GM12878 (cell line): ENCODE results near the gene NPNT. TPM values are rescaled to one million over a fixed set of nuclear protein-coding genes. Genes with fewer than 3 reads are reported as not detected.

Source experiments
- ATAC-seq: fragments of 200-7000 bp; cut with Tn5 transposase; 3 replicates; pipeline ENCODE4 v1.9.1; 2020; ENCODE audit warnings: mild to moderate bottlenecking, moderate library complexity
- BruUV-seq: library from RNA; stranded (reverse); fragments of 400-500 nt; replicated peaks from 2 replicates; lab custom pipeline; 2021; lab: Mats Ljungman, UMichigan
- CTCF ChIA-PET: fragments of 300-600 bp; sonication (Branson Sonifier 250); formaldehyde crosslinking; extraction: SDS; loops from one replicate; lab custom pipeline; 2021; ENCODE audit warnings: inconsistent platforms; lab: Yijun Ruan, JAX
- POLR2A ChIA-PET: fragments of 350-600 bp; formaldehyde crosslinking; extraction: SDS; loops from one replicate; lab custom pipeline; 2021; ENCODE audit warnings: inconsistent platforms; lab: Charles Lee
- RAD21 ChIA-PET: fragments of 300-600 bp; sonication (Branson Sonifier 250); formaldehyde crosslinking; loops from one replicate; lab custom pipeline; 2023; ENCODE audit warnings: antibody characterized with exemption; ENCODE audit not compliant: unreplicated experiment; lab: Charles Lee
- SMC1A ChIA-PET: fragments of 300-600 bp; sonication (Branson Sonifier 250); formaldehyde crosslinking; loops from one replicate; lab custom pipeline; 2023; ENCODE audit not compliant: unreplicated experiment, uncharacterized antibody; lab: Charles Lee
- DNase-seq: peaks from one replicate; pipeline ENCODE4 v3.0.0-alpha.2; 2011; ENCODE audit warnings: low read depth, low spot score
- FAIRE-seq: peaks from 3 replicates; lab custom pipeline; 2011; peaks lifted over from hg19 to GRCh38; lab: Jason Lieb, UNC
- H2AFZ ChIP-seq: 2 replicates; pipeline ENCODE4 v1.6.0; 2011; ENCODE audit warnings: low read depth, low read length, control low read depth; ENCODE audit not compliant: control insufficient read depth
- H3K27ac ChIP-seq: 2 replicates; pipeline ENCODE4 v1.5.1; 2011; ENCODE audit warnings: control low read depth; ENCODE audit not compliant: control insufficient read depth, insufficient read depth
- H3K27me3 ChIP-seq, 2 experiments: replicated peaks in 1 of 2; 2 replicates each; pipeline versions ENCODE4 v1.6.0 to v1.6.1; 2011; ENCODE audit warnings: low read length in 1 of 2; ENCODE audit not compliant: control insufficient read depth in 2 of 2, insufficient read depth in 2 of 2
- H3K36me3 ChIP-seq, 2 experiments: 2 replicates each; pipeline ENCODE4 v1.5.1; 2011; ENCODE audit warnings: low read length in 1 of 2; ENCODE audit not compliant: control insufficient read depth in 2 of 2, insufficient read depth in 2 of 2
- H3K4me1 ChIP-seq: 2 replicates; pipeline ENCODE4 v1.6.1; 2011; ENCODE audit warnings: mild to moderate bottlenecking, low read length, moderate library complexity, mixed read lengths; ENCODE audit not compliant: control insufficient read depth, insufficient read depth
- H3K4me2 ChIP-seq: 2 replicates; pipeline ENCODE4 v1.6.0; 2011; ENCODE audit warnings: control low read depth; ENCODE audit not compliant: control insufficient read depth, insufficient read depth
- H3K4me3 ChIP-seq: fragments of 200-600 bp; sonication (generic); 2 replicates; pipeline ENCODE4 v1.5.1; 2016
- H3K79me2 ChIP-seq: 2 replicates; pipeline ENCODE4 v1.6.0; 2011; ENCODE audit warnings: low read length; ENCODE audit not compliant: control insufficient read depth, insufficient read depth
- H3K9ac ChIP-seq: 2 replicates; pipeline ENCODE4 v1.8.0; 2011; ENCODE audit warnings: low read length, control low read depth, mixed read lengths; ENCODE audit not compliant: control insufficient read depth, insufficient read depth
- H3K9me3 ChIP-seq: replicated peaks from 3 replicates; pipeline ENCODE4 v1.5.1; 2011; ENCODE audit warnings: mild to moderate bottlenecking, low read length; ENCODE audit not compliant: control insufficient read depth, insufficient read depth
- H4K20me1 ChIP-seq: 2 replicates; pipeline ENCODE4 v1.6.0; 2011; ENCODE audit not compliant: control insufficient read depth, insufficient read depth
- ATF2 ChIP-seq: IDR thresholded peaks from 2 replicates; pipeline ENCODE4 v1.6.1; 2012; ENCODE audit warnings: low read length, inconsistent platforms
- KAT2A ChIP-seq: conservative IDR thresholded peaks from 2 replicates; pipeline ENCODE4 v1.6.1; 2011; ENCODE audit warnings: low read depth, low read length; ENCODE audit not compliant: control insufficient read depth
- MEF2B ChIP-seq: fragments of 450-650 bp; IDR thresholded peaks from 2 replicates; pipeline ENCODE4 v1.6.1; 2018; ENCODE audit warnings: mild to moderate bottlenecking, moderate library complexity; ENCODE audit not compliant: partially characterized antibody, poor library complexity, severe bottlenecking
- RB1 ChIP-seq: fragments of 450-650 bp; formaldehyde crosslinking; IDR thresholded peaks from 2 replicates; pipeline ENCODE4 v1.6.1; 2017; ENCODE audit warnings: mild to moderate bottlenecking, borderline replicate concordance
- RFX5 ChIP-seq: IDR thresholded peaks from 2 replicates; pipeline ENCODE4 v1.6.1; 2011; ENCODE audit warnings: low read depth, low read length, improper control_type of control experiment
- SKIL ChIP-seq: fragments of 450-650 bp; IDR thresholded peaks from 2 replicates; pipeline ENCODE4 v1.6.1; 2017; ENCODE audit warnings: mild to moderate bottlenecking, low read depth, inconsistent platforms; ENCODE audit not compliant: poor library complexity, severe bottlenecking
- TARDBP ChIP-seq: IDR thresholded peaks from 2 replicates; pipeline ENCODE4 v1.6.1; 2016; ENCODE audit warnings: borderline replicate concordance
- ZNF207 ChIP-seq: fragments of 450-650 bp; IDR thresholded peaks from 2 replicates; pipeline ENCODE4 v1.6.1; 2014; ENCODE audit warnings: antibody characterized with exemption, mild to moderate bottlenecking, borderline replicate concordance
- ZNF217 ChIP-seq: fragments of 450-650 bp; IDR thresholded peaks from 2 replicates; pipeline ENCODE4 v1.6.1; 2017; ENCODE audit warnings: antibody characterized with exemption, mild to moderate bottlenecking
- WGBS: methylation state at CpG from one replicate; pipeline ENCODE4 v1.1.6; 2016; ENCODE audit warnings: low lambda C conversion rate; ENCODE audit not compliant: insufficient replicate concordance, insufficient coverage; ENCODE audit errors: missing lambda C conversion rate; 5-methylcytosine and 5-hydroxymethylcytosine counted together
- in situ Hi-C: fragments of 300-500 bp; cut with MboI; formaldehyde crosslinking; loops from 9 replicates; pipeline ENCODE4 v1.14.3; 2018; ENCODE audit warnings: mixed read lengths
- intact Hi-C: fragments of 100-400 bp; cut with micrococcal nuclease; formaldehyde crosslinking; loops from one replicate; pipeline ENCODE4 v1.14.2; 2022; ENCODE audit not compliant: unreplicated experiment
- polyA plus RNA-seq, 11 experiments: library from polyadenylated mRNA; depleted of rRNA in 4 of 11; unstranded in 6 of 11; stranded (reverse) in 5 of 11; fragments of >200 nt; fragmentation: Nextera tagmentation in 4 of 11; fragmentation: Illumina TruSeq in 1 of 11; extraction: Ambion mirVana in 4 of 11; extraction: Trizol in 1 of 11; gene quantifications; 1 replicate in 1 of 11; 2 replicates in 10 of 11; pipeline versions ENCODE4 v1.2.1 to v1.2.3, GENCODE V29; 2011 to 2016; ENCODE audit warnings: inconsistent platforms in 2 of 11, missing spikeins in 2 of 11, low read depth in 1 of 11
- total RNA-seq, 4 experiments: library from RNA; depleted of rRNA in 3 of 4; stranded (reverse); fragments of >200 nt in 3 of 4; fragmentation: Illumina TruSeq in 1 of 4; extraction: Trizol in 1 of 4; gene quantifications; 2 replicates each; pipeline versions ENCODE4 v1.2.1 to v1.2.3, GENCODE V29; 2013 to 2021

Gene NPNT
- total and polyA plus RNA-seq, 10 of the 15 experiments (the other 5 are each of a cell fraction or from before 2014, with no cell fraction given) = 0.18 to 70.5 (median 54.1) TPM

GRCh38 chr4:105956569-105956968 lies 61.3 kb downstream of the NPNT start:
- Histone ChIP-seq H3K27me3 (no peaks in the 10 kb centered on the region), H3K9me3 (no peaks in the 10 kb centered on the region), H3K27ac (no peak overlapping the region), H3K36me3 (no peaks in the 10 kb centered on the region), H3K79me2 (no peaks in the 10 kb centered on the region), H3K4me3 (no peak overlapping the region), H4K20me1 (no peaks in the 10 kb centered on the region), H3K9ac (no peak overlapping the region), H3K4me2 (no peak overlapping the region), H2AFZ (no peak overlapping the region), H3K4me1 (no peaks in the 10 kb centered on the region)
- ChIA-PET POLR2A (no interaction called here), CTCF (interaction anchor here (0.7 kb wide), 1 partner anchor 9 kb away, joined by 3 read pairs; no protein-coding TSS in a partner anchor), SMC1A (interaction anchor here (0.9 kb wide), 1 partner anchor 18 kb away, joined by 3 read pairs; no protein-coding TSS in a partner anchor), RAD21 (no interaction called here)
- no TSS peak for BruUV-seq
- DNase-seq = no peak
- in situ Hi-C loops (no loop called here), intact Hi-C loops (no loop called here)
- TF ChIP-seq KAT2A (no peak), SKIL (no peak), ZNF217 (no peak), MEF2B (no peak), ZNF207 (no peak), TARDBP (no peak), RFX5 (no peak), ATF2 (no peak), RB1 (no peak)
- ATAC-seq = no peak
- no peak for FAIRE-seq
- 31% methylated on average over 4 of the region's 4 CpGs for WGBS
